GM10266 (cell line): Measurements from ENCODE around the gene APOBEC3A.

Experiments used
- DNase-seq: peaks from one replicate; pipeline ENCODE4 v3.0.0; 2012; ENCODE audit errors: extremely low spot score
- CTCF ChIP-seq: IDR thresholded peaks from 2 replicates; pipeline ENCODE4 v1.5.1; 2012; ENCODE audit warnings: mild to moderate bottlenecking, low read depth; ENCODE audit not compliant: control insufficient read depth, insufficient read depth; ENCODE audit errors: missing control alignments

Gene APOBEC3A

GRCh38 chr22:38947321-38948140 lies 9.9 kb upstream of the APOBEC3A start:
- TF ChIP-seq CTCF: no peak
- DNase-seq: no peak

GRCh38 chr22:38948181-38948940 lies 9.0 kb upstream of the APOBEC3A start:
- no peak for DNase-seq
- TF ChIP-seq CTCF: no peak

- DNase-seq: no peak
- TF ChIP-seq CTCF: no peak
Measured at GRCh38 chr22:38949889-38950405, 7.5 kb upstream of the APOBEC3A start.

- no peak for TF ChIP-seq CTCF
- no peak for DNase-seq
Measured at GRCh38 chr22:38950527-38951295, 6.7 kb upstream of the APOBEC3A start.

- DNase-seq: no peak
Measured at GRCh38 chr22:38951734-38952133, 5.7 kb upstream of the APOBEC3A start.

More at GRCh38 chr22:38951734-38952133, 5.7 kb upstream of the APOBEC3A start:
- TF ChIP-seq CTCF: no peak
